A549 treated with Hydrocortisone at 1 μM for 4 hours (cell line): ENCODE data around the gene INSL3. TPM values are rescaled to one million over a fixed set of nuclear protein-coding genes. Genes with fewer than 3 reads are reported as not detected.

Experiments used
- total RNA-seq: library from RNA; stranded (reverse); fragments of 200-300 nt; extraction: Qiagen RNA extraction; gene quantifications from 5 replicates; pipeline ENCODE4 v1.2.3, GENCODE V29; 2022

Gene INSL3
- total RNA-seq, result 0.40 to 0.77 TPM (median 0.48 TPM) in 5 replicates

GRCh38 chr19:17821190-17821589, at the start of gene INSL3:
Gene INSL3 (minus strand): TSS chr19:17821519. CDS start chr19:17821506, 13 bp downstream.

GRCh38 chr19:17859533-17860330, 38.4 kb upstream of the INSL3 start, which contains the start of gene RPL18A:
Gene RPL18A (plus strand): TSS chr19:17859910. CDS start chr19:17859957, 47 bp downstream.

GRCh38 chr19:17847538-17848366, 26.4 kb upstream of the INSL3 start, which contains the start of gene JAK3:
Gene JAK3 (minus strand): TSS chr19:17847982. CDS start chr19:17844417, 3,565 bp downstream.

GRCh38 chr19:17794731-17795494, 26.4 kb downstream of the INSL3 start, which contains the start of gene B3GNT3:
Gene B3GNT3 (plus strand): TSS chr19:17795138. CDS start chr19:17807808, 12,670 bp downstream.

Other genes starting within 250 kb of the INSL3 start
- 0.93 to 1.5 TPM (median 1.3 TPM) in 5 replicates for gene UNC13A, start 133.2 kb downstream of the INSL3 start, total RNA-seq
- gene MAP1S, start 102.0 kb downstream of the INSL3 start, total RNA-seq, result 28.1 to 34.9 TPM (median 30.3 TPM) in 5 replicates
- 15.5 to 20.7 TPM (median 17.9 TPM) in 5 replicates for gene FCHO1, start 70.0 kb downstream of the INSL3 start, total RNA-seq
- gene B3GNT3, start 26.4 kb downstream of the INSL3 start, total RNA-seq, result 4.1 to 4.8 TPM (median 4.5 TPM) in 5 replicates
- gene JAK3, start 26.5 kb upstream of the INSL3 start, total RNA-seq, result 0.14 to 0.25 TPM (median 0.23 TPM) in 5 replicates
- 1,772 to 2,370 TPM (median 2,236 TPM) in 5 replicates for gene RPL18A, start 38.4 kb upstream of the INSL3 start, total RNA-seq
- gene SLC5A5, start 50.4 kb upstream of the INSL3 start, total RNA-seq, result 0.22 to 0.36 TPM (median 0.25 TPM) in 5 replicates
- 92.9 to 119 TPM (median 107 TPM) in 5 replicates for gene CCDC124, start 111.5 kb upstream of the INSL3 start, total RNA-seq
- 0.41 to 1.2 TPM (median 0.66 TPM) in 5 replicates for gene KCNN1, start 145.6 kb upstream of the INSL3 start, total RNA-seq
- gene ARRDC2, start 186.7 kb upstream of the INSL3 start, total RNA-seq, result 46.8 to 55.2 TPM (median 53.1 TPM) in 5 replicates